Fibroblast of skin of back (primary cell): ENCODE results near the gene NMS. TPM values are rescaled to one million over a fixed set of nuclear protein-coding genes. Genes with fewer than 3 reads are reported as not detected.
"Not testable (repeated sequence)": the region's sequence is repeated elsewhere in the genome, so short reads cannot be mapped to it uniquely, and the experiment has no call there.

ENCODE experiments used
- DNase-seq: peaks from one replicate; pipeline ENCODE4 v3.0.0-alpha.2; 2013
- polyA plus RNA-seq, 2 experiments: library from polyadenylated mRNA; unstranded; fragments of 120-200 nt; gene quantifications; one replicate each; pipeline ENCODE4 v1.2.1, GENCODE V29; 2013; ENCODE audit not compliant: insufficient read length in 2 of 2

The NMS gene
- not detected for polyA plus RNA-seq (2013, experiment 1 of 2; ENCODE audit: insufficient read length)
- not detected for polyA plus RNA-seq (2013, experiment 2 of 2; ENCODE audit: insufficient read length)

- no peak for DNase-seq
These were observed at the start of gene NMS for GRCh38 chr2:100470182-100470581. Gene NMS (plus strand): TSS chr2:100470482. CDS start chr2:100470489, 7 bp downstream.

- peak; percentile 42 for DNase-seq
These were observed 47.8 kb upstream of the NMS start for GRCh38 chr2:100422320-100423055.

GRCh38 chr2:100423631-100424030 lies 46.7 kb upstream of the NMS start:
- DNase-seq: peak; percentile 6

GRCh38 chr2:100424277-100424875 lies 45.9 kb upstream of the NMS start:
- DNase-seq: no peak

GRCh38 chr2:100425107-100425506 lies 45.2 kb upstream of the NMS start:
- DNase-seq: no peak

- no peak for DNase-seq
These were observed 44.5 kb upstream of the NMS start for GRCh38 chr2:100425573-100426383.

GRCh38 chr2:100426384-100426720 lies 43.9 kb upstream of the NMS start:
- DNase-seq: no peak

- no peak for DNase-seq
These were observed 43.2 kb upstream of the NMS start for GRCh38 chr2:100427111-100427510.

- DNase-seq: peak; percentile 24
These were observed 42.5 kb upstream of the NMS start for GRCh38 chr2:100427627-100428258.

GRCh38 chr2:100429726-100430125 lies 40.6 kb upstream of the NMS start:
- DNase-seq: no peak

- DNase-seq: no peak
These were observed 32.5 kb upstream of the NMS start for GRCh38 chr2:100437751-100438150.

- no peak for DNase-seq
These were observed 23.6 kb upstream of the NMS start for GRCh38 chr2:100446696-100447095.

- DNase-seq: no peak
These were observed 19.2 kb upstream of the NMS start for GRCh38 chr2:100451092-100451491.

GRCh38 chr2:100451734-100452133 lies 18.5 kb upstream of the NMS start:
- DNase-seq: no peak

GRCh38 chr2:100453853-100454252 lies 16.4 kb upstream of the NMS start:
- no peak for DNase-seq

- DNase-seq: not testable (repeated sequence)
These were observed 13.9 kb upstream of the NMS start for GRCh38 chr2:100456357-100456756.

- DNase-seq: no peak
These were observed 9.3 kb upstream of the NMS start for GRCh38 chr2:100460904-100461530.

GRCh38 chr2:100470898-100471514 lies 724 bp downstream of the NMS start:
- peak; percentile 30 for DNase-seq

GRCh38 chr2:100476606-100477005 lies 6.3 kb downstream of the NMS start:
- no peak for DNase-seq

- no peak for DNase-seq
These were observed 12.5 kb downstream of the NMS start for GRCh38 chr2:100482741-100483140.

GRCh38 chr2:100483895-100484294 lies 13.6 kb downstream of the NMS start:
- no peak for DNase-seq

GRCh38 chr2:100484390-100484789 lies 14.1 kb downstream of the NMS start:
- DNase-seq: no peak
